ENCODE measurements around the gene CHN1.

Gene CHN1

DNA sequence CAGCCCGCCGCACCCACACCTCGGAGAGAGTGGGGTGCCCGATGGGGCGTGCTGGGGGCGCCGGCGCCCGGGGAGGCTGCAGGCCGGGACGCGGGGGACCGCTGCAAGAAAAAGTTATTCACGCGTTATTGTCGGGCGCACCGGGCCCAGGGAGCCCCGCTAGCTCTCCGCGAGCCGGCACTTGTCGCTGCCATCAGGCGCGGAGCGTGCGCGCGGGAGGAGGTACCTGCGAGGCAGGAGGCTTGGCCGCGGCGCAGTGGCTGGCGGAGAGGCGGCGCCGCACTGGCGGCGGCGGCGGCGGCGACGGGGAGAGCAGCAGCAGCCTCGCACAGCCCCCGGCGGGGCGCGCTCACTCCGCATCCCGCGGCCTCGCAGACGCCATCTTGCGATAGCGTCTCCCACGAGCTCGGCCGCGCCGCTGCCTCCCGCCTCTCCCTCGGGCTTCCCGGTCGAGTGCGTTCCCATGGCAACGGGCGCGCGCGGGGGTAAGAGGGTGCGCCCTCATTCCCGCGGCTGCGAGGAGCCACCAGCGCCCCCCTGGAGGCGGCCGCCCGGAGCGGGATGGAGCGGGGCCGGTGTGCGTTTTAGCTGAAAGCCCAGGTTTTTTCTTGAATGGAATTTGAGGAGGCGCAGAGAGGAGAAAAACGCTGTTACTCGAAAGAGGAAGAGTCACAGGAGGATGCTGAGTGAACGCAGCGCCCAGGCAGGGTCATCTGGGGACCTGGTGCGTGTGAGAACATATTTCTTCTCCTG lies at the start of gene CHN1:
TSS of gene CHN1 (minus strand) at position 402 of the 753 bp plus-strand sequence. CDS start 469 bp downstream, outside the sequence.
- FAIRE-seq (no peak), DNase-seq (ENCODE audit: low spot score) (no peak)

DNA sequence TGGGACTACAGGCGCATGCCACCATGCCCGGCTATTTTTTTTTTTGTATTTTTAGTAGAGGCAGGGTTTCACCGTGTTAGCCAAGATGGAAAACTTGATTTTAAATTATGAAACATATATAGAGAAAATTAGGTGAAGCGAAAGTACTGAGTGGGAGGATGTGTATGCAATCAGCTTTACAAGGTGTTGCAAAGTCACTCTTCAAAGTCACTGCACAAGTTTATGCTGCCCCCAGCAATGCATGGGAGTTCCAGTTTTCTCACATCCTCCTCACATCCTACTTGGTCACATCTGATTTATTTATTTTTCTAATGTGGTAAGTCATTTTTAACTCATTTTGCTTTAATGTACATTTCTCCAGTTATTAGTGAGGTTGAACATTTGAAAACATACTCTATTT lies 49.2 kb upstream of the CHN1 start:
- FAIRE-seq (no peak), DNase-seq (ENCODE audit: low spot score) (no peak)

DNA sequence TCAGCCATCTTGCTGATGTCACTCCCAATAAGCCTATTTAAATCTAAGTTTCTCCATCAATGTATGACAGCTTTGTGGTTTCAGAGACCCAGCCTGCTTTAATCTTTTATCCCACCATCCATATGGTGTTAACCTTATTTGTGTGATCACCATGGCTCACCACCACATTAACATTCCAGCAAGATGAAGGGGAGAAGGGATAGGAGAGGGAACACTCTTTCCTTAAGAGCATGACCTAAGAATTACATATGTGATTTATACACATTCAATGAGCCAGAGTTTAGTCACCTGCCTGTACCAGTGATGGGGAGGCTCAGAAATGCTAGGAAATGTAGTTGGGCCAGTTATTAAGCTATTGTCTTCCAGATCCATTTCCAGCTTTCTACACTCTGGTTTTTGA lies 44.5 kb upstream of the CHN1 start:
- FAIRE-seq (no peak), DNase-seq (ENCODE audit: low spot score) (no peak)

GRCh38 chr2:175048275-175048674 lies 43.1 kb upstream of the CHN1 start:
- no peak for DNase-seq (ENCODE audit: low spot score)
- no peak for FAIRE-seq

- DNase-seq (ENCODE audit: low spot score) (no peak), FAIRE-seq (no peak)
Observed at GRCh38 chr2:175039490-175039889, 34.3 kb upstream of the CHN1 start.

DNA sequence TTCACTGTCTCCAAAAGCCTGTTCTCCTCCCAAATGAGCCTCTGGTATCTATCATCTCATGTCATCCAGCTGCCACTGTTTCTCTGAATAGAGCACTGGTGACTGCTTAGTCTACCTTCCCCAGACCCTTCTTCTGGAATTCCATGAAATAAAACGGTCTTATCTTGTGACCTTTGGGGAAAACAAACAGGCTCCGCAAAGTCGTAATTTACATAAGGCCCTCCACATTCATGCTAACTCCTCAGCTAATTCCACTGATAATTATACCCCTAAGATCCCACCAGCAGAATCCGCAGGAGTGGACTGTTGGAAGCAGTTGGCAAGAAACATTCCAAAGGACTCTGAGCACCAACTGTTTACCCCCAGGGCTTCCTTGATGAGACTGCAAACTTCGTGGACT lies 33.9 kb upstream of the CHN1 start:
- no peak for DNase-seq (ENCODE audit: low spot score)
- no peak for FAIRE-seq

DNA sequence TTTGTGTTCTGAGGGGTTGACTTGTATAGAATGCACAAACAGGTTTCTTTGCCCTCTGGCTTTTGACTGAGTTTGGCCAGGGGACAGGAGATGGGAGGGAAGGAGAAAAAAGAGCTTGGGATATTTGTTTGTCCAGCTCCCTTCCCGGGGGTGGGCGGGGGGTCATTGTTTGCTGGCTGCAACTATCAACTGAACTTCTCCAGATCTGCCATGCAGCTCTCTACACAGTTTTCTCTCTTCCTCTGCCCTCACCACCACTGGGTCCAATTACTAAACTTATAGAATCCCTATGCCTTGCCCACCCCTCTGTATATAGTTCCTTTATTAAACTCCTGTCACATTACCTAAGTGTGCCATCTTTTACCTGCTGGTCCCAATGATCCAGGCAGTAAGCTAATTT lies 32.8 kb upstream of the CHN1 start:
- DNase-seq (ENCODE audit: low spot score) (no peak), FAIRE-seq (no peak)

DNA sequence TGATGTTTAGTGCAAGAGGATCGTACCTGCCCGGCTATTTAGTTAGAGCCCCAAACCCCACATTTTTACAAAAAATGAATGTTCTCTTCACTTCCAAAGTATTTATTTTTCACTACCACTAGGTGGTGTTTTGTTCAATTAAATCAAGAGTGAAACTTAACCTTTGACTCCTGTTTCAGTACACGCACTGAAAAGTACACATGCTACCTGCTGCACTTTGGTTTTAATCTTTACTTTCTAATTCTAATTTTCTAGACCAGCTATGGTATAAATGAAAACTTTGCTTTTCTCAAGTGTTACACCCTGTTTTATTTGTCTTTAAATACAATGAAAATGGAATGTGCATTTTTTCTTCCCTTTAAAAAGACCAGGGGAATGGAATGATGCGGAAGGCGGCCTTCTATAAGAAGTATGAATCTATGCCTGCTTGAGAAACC lies 31.4 kb upstream of the CHN1 start:
- FAIRE-seq (no peak), DNase-seq (ENCODE audit: low spot score) (peak; percentile 29)

- DNase-seq (ENCODE audit: low spot score): no peak
- no peak for FAIRE-seq
Observed at GRCh38 chr2:175035806-175036205, 30.6 kb upstream of the CHN1 start.

DNA sequence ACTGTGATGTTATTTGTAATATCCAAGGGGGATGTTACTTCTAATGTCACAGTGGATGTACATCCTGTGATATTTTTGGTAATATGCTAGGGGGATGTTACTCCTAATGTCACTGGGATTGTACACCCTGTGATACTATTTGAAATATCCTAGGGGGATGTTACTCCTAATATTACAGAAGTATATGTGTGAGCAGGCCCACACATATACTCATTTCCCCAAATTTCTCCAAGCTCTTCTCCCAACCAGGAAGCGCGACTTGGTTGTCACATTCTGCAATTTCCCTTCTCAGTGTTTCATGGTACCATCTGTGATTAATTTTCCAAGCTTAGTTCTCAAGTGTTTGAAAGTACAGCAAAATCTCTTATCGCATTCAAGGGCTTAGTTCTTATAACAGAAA lies 29.5 kb upstream of the CHN1 start:
- FAIRE-seq (no peak), DNase-seq (ENCODE audit: low spot score) (no peak)

GRCh38 chr2:175030380-175031271 lies 25.4 kb upstream of the CHN1 start:
- peak; percentile 36 for DNase-seq (ENCODE audit: low spot score)
- no peak for FAIRE-seq

DNA sequence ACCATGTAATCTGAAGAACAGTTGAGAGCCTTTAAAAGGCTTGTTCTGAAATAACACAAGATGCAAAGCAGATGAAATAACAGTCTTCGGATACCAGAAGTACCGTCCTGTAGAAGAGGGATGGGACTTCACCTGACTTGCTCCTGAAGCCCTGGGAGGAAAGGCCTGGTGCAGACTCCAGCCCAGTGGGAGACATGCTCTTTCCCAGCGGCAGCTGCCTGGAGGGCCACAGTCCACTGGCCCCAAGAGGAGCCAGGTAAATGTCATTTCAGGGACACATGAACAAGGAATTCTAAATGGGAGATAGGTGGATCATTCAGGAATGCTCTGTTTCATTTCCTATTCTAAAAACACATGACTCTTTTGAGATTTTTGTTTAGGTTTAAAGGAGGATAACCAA lies 22.6 kb upstream of the CHN1 start:
- no peak for DNase-seq (ENCODE audit: low spot score)
- FAIRE-seq: no peak

DNA sequence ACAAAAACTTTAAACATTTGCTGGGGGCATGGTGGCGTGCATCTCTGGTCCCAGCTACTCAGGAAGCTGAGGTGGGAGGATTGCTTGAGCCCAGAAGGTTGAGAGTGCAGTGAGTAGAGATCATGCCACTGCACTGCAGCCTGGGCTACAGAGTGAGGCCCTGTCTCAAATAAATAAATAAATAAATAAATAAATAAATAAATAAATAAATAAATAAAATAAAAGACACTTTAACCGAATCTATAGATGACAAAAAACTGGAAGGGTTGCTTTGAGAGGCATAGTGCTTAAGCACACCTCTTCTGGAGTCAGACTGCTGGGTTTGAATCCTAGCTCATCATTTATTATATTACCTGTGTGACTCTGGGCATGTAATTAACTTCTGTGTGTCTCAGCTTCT lies 21.2 kb upstream of the CHN1 start:
- no peak for FAIRE-seq
- DNase-seq (ENCODE audit: low spot score): no peak

DNA sequence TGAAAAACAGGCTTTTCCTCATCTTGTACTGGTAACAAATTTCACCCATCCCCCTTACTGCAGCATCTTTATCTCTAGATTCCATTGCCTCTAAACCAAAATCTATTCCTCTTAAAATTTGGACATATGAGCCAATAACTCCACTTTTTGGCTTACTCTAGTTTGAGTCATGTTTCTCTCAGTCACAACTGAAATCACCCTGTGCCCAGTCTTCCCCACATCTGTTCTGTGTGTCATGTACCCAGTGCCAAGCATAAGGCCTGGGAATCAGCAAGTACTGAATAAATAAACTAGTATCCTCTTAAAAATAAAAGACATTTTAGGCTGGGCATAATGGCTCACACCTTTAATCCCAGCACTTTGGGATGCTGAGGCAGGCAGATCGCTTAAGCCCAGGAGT lies 20.8 kb upstream of the CHN1 start:
- DNase-seq (ENCODE audit: low spot score) (no peak), FAIRE-seq (no peak)

DNA sequence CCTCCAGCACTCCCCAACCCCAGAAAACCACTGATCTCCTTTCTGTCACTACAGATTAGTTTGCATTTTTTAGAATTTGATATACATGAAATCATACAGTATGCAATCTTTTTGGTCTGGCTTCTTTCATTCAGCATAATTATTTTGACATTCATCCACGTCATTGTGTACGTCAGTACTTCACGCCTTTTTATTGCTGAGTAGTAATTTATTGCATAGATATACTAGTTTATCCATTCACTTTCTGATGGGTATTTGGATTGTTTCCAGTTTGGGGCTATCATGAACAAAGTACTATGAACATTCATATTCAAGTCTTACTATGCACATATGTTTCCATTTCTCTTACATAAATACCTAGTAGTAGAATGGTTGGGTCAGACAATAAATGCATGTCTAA lies 20.1 kb upstream of the CHN1 start:
- DNase-seq (ENCODE audit: low spot score): no peak
- no peak for FAIRE-seq

- FAIRE-seq: no peak
- no peak for DNase-seq (ENCODE audit: low spot score)
Observed at GRCh38 chr2:175022923-175023322, 17.7 kb upstream of the CHN1 start.

DNA sequence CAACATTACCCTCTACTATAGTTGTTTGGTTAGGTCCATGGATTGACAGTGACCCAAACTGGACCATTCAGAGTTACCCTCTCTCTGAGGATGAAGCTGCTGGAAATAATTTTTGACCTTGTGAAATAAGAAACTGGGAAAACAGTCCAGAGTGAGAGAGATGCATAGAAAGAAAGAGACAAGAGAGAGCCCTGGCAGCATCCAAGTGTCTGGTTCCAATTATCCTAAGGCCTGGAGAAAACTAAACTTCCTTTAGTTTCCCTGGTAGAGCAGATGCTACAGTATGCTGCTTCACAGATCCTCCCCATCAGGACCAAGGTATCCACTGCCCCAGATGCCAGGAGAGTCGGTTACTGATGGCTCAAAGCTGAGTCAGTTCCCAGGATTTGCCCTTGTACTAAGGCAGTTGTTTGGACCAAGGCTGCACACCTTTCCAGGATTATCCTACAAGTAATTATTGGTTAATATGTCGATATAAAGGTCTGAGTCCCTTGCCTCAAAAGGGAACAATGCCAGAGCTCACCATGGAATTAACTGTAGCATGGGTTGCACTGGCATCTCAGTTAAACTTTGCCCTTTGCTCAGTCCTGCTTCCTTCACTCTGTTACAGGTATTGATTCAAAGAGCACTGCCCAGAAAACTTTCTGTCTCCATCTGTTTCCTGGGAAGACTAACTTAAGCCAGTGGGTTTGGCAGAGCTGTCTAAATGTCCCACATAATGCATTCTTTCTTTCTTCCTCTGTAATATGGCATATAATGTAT lies 14.6 kb upstream of the CHN1 start:
- no peak for FAIRE-seq
- DNase-seq (ENCODE audit: low spot score): no peak

DNA sequence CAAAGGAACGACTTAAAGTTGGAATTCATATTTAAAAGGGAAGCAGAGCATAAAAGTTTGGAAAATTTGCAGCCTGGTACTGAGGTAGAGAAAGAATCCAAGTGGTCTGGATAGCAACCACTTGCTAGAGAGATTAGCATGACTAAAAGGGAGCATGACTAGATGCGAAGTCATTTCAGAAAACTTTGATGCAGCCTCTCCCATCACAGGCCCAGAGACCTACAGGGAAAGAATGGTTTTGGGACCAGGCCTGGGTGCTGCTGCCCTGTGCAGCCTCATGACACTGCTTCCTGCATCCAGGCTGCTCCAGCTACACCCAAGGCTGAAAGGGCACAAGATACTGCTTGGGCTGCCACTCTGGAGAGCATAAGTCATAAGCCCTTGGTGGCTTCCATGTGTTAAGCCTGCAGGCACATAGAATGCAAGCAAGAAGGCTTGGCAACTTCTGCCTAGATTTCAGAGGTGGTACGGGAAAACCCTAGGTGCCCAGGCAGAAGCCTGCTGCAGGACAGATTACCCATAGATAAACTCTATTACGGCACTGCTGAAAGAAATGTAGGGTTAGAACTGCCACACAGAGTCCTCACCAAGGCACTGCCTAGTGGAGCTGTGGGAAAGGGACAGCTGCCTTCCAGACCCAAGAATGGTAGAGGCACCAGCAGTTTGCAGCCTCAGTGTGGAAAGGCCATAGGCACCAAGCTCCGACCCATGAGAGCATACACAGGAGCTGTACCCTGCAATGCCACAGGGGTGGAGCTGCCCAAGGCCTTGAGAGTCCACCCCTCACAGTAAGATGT lies 12.6 kb upstream of the CHN1 start:
- no peak for DNase-seq (ENCODE audit: low spot score)
- FAIRE-seq: no peak

DNA sequence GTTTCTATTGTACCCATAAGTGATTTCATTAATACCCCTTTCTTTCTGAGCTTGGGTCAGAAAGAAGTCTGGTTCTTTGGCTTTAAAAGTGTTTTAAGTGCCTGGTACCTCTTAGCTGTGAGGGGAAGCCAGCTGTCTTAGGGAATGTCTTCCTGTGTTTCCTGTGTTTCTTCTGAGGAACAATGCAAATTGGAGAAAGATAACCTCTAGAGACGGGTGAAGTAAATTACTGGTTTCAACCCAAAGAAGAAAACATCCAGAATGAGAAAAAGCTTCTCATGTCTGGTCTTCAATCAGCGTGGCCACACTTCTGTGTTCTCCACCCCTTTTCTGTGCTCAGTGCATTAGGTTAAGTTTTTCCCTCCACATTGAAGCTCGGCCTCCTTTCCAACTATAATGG lies 10.2 kb upstream of the CHN1 start:
- FAIRE-seq: no peak

DNA sequence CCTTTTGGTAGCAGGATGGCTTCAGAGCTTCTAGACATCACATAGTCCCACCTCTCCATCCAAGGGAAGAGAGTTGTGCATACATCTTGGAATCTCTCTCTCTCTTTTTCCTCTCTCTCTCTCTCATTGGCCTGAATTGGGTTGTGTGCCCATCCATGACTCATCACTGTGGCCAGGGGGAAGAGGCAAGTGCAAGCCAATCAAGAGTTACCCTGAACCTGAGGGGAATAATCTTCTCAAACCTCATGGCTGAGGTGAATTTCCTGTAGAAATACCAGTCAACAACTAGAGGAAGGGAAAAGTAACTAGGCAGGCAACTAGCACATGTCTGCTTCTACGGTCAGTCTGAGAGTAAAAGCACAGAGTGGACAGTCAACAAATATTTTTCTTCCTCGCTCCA lies 7.3 kb upstream of the CHN1 start:
- no peak for FAIRE-seq
- DNase-seq (ENCODE audit: low spot score): peak; percentile 20

More for the DNA sequence above, 10.2 kb upstream of the CHN1 start:
- no peak for DNase-seq (ENCODE audit: low spot score)

DNA sequence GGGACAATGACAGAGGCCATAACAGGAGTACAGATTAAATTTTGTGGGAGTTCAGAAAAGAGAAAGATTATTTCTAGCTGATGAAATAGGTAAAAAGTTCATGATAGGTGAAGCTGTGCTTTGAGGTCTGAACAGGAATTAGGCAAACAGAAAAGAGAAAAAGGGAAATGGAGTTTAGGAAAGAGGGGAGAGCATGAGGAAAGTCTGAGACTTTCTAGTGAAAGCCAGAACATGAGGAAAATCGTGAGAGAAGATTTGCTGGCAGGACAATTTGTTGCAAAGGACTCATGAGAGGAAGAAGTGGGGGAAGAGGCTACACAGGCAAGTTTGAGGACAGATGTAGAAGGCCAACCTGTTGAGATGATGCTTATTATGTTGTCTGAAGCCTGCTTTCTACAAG lies 6.3 kb upstream of the CHN1 start:
- DNase-seq (ENCODE audit: low spot score): no peak
- FAIRE-seq: no peak

Measured in urothelium cell line (cell line).